Stimulated activated CD4-positive, alpha-beta T cell treated with anti-CD3 and anti-CD28 coated beads, Interleukin-4, amount 100 ng/mL, for 4 hours (primary cell): ENCODE results near the gene CHST13.
"Not testable (repeated sequence)": the region's sequence is repeated elsewhere in the genome, so short reads cannot be mapped to it uniquely, and the experiment has no call there.

ENCODE experiments used
- DNase-seq, 2 experiments: peaks; one replicate each; pipeline ENCODE4 v3.0.0-alpha.2; 2020

CHST13 gene

GRCh38 chr3:126527006-126527405, 3.1 kb downstream of the CHST13 start:
- DNase-seq, result no peak

GRCh38 chr3:126527455-126528211, 3.7 kb downstream of the CHST13 start:
- DNase-seq, result no peak

- no peak for DNase-seq
Observed at GRCh38 chr3:126528419-126528799, 4.5 kb downstream of the CHST13 start.

- DNase-seq, result no peak
Observed at GRCh38 chr3:126528800-126529541, 5.0 kb downstream of the CHST13 start.

- no peak for DNase-seq
Observed at GRCh38 chr3:126529585-126530170, 5.7 kb downstream of the CHST13 start.

DNA sequence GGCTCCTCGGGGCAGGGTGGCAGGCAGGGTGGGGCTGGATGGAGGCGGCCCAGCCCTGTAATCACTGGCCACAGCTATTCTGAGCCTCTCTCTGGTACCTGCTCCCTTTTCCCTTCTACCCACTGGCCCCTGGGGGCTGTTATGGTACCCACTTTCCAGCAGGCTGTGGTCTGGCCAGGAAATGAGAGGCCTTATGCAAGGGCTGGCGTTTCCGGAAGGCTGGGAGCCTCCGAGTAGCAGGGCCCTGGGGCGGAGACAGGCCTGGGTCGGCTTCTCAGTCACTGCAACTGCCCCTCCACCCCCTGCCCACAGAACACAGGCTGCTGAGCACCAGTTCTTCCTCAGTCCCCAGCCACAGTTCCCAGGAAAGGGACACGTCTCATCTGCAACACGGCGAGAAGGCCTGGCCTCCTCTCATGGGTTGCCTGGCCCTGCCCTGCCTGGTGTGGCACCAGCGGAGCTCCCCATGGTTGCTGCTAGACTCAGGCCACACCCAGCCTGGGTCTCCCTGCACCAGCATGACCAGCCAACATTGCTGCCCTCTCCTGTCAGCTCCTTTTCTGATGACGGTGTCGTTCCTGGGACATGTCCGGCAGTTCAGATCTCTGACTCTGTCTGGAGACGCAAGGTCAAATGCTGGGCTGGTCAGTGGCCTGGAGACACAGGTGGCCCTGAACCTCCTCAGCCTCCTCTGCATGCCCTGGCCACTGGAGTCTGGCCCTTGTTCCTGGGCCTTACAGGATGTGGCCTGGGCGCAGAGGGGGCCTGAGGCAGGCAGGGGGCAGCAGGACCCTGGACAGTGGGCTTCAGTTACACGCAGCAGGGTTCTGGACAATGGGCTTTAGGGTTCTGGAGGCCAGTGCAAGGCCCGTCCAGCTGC, 6.5 kb downstream of the CHST13 start:
- no peak for DNase-seq

GRCh38 chr3:126531051-126531330, 7.0 kb downstream of the CHST13 start:
- no peak for DNase-seq

DNA sequence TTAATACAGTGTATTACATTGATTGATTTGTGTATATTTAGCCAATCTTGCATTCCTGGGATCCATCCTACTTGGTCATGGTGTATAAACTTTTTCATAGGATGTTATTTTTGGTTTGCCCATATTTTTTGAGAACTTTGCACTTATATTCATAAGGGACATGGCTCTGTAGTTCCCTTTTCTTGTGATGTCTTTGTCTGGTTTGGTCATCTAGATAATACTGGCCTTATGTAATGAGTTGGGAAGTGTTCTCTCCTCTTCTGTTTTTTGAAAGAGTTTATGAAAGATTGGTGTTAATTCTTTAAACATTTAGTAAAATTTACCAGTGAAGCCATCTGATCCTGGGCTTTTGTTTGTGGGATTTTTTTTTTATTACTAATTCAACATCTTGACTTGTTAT, 9.6 kb downstream of the CHST13 start:
- DNase-seq, result no peak

- DNase-seq, result not testable (repeated sequence)
Observed at GRCh38 chr3:126534716-126535115, 10.8 kb downstream of the CHST13 start.

DNA sequence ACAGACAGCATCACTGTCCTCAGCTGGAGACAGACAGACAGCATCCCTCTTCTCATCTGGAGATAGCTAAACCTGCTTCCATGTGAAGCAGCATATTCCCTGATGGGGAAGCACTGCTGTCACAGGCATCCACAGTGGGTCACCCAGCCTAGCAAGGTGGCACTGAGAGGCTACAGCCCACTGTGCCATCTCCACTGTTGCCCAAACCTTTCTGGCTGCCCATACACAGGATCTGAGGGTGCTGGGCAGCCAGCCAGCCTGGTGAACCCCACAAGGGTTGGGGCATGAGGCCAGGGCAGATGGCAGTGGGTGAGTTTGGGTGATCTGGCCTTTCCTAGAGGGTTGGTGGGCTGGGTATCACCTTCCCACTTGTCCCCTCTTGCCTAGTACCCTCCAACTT, 11.7 kb downstream of the CHST13 start:
- DNase-seq, result no peak

GRCh38 chr3:126536126-126536525, 12.2 kb downstream of the CHST13 start:
- no peak for DNase-seq

DNA sequence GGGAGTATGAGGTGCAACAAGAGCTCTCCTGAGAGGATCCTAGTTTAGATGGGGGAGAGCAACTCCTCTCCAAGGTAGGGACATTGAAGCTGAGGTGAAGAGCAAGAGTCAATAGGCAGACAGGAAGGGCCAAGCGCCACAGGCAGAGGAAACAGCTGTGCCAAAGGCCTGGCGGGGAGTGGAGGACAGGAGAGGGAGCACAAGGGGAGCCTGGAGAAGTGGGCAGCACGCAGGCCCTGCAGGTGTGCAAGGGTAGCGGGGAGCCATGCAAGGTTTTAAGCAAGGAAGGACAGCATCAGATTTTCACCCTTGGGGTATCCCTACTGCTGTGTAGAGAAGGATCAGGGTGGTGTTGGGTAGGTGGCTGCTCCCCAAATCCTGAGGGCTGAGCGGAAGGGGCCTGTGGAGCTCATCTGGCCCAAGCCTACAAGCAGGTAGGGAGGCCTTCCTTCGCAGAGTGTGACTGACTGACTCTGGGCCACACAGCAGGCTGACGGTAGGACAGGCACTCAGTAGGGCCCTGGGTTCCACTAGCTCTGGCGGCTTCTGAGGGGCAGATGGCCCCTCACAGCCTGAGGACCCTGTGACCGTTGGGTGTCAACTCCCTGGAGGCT, 13.3 kb downstream of the CHST13 start:
- no peak for DNase-seq

DNA sequence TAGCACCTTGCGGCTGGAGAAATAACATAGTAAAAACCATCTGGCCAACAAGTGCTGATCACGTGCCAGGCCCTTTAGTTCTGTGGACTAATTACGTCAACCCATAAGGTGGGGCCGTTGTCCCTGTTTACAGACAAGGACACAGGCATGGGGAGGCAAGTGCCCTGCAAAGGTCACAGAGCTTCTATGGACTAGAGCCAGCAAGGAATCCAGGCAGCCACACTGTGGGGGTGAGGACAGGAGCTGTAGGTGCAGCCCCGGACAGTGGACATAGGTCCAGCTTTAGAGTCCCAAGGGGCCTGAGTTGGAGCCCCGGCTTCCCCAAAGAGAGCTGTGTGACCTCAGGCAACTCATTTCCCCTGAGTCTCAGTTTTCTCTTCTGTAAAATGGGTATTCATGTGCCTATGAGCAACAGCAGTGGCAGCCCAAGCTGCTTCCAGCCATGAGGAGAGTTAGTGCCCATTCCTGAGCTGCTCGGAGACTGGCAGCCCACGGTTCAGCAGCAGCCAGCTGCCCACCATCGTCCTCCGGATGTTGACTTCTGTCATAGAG, 13.9 kb downstream of the CHST13 start:
- no peak for DNase-seq

GRCh38 chr3:126538316-126538715, 14.4 kb downstream of the CHST13 start:
- DNase-seq, result no peak

GRCh38 chr3:126538966-126539365, 15.0 kb downstream of the CHST13 start:
- DNase-seq, result no peak

- DNase-seq, result no peak
Observed at GRCh38 chr3:126539558-126540250, 15.7 kb downstream of the CHST13 start.

GRCh38 chr3:126540342-126540849, 16.4 kb downstream of the CHST13 start:
- DNase-seq, result no peak

GRCh38 chr3:126540951-126541627, 17.1 kb downstream of the CHST13 start:
- no peak for DNase-seq

GRCh38 chr3:126541628-126542339, 17.8 kb downstream of the CHST13 start:
- DNase-seq, result no peak
